RWPE2 (cell line): ENCODE measurements around the gene SLC15A4.

Source experiments
- ATAC-seq: fragments of 200-7000 bp; cut with Tn5 transposase; 3 replicates; pipeline ENCODE4 v1.9.1; 2021; ENCODE audit warnings: low read depth
- DNase-seq: peaks from one replicate; pipeline ENCODE4 v3.0.0-alpha.2; 2020; ENCODE audit warnings: low spot score
- H3K27ac ChIP-seq: fragments of 450-650 bp; 2 replicates; pipeline ENCODE4 v1.5.1; 2017; ENCODE audit warnings: mild to moderate bottlenecking; ENCODE audit not compliant: poor library complexity, severe bottlenecking
- H3K27me3 ChIP-seq: fragments of 250-450 bp; sonication (Bioruptor Pico); 2 replicates; pipeline ENCODE4 v1.5.1; 2021; ENCODE audit warnings: mild to moderate bottlenecking, moderate library complexity; ENCODE audit not compliant: insufficient read depth, poor library complexity, severe bottlenecking
- H3K36me3 ChIP-seq: fragments of 250-450 bp; sonication (Bioruptor Pico); 2 replicates; pipeline ENCODE4 v1.5.1; 2020; ENCODE audit warnings: low read depth, mild to moderate bottlenecking, moderate library complexity
- H3K4me1 ChIP-seq: fragments of 250-450 bp; sonication (Bioruptor Pico); 2 replicates; pipeline ENCODE4 v1.5.1; 2021; ENCODE audit warnings: mild to moderate bottlenecking, moderate library complexity; ENCODE audit not compliant: insufficient read depth, poor library complexity, severe bottlenecking
- H3K4me3 ChIP-seq: fragments of 250-450 bp; sonication (Bioruptor Pico); 2 replicates; pipeline ENCODE4 v1.5.1; 2021; ENCODE audit warnings: mild to moderate bottlenecking, moderate library complexity; ENCODE audit not compliant: severe bottlenecking
- H3K9me3 ChIP-seq: fragments of 250-450 bp; sonication (Bioruptor Pico); 2 replicates; pipeline ENCODE4 v1.5.1; 2021; ENCODE audit warnings: mild to moderate bottlenecking, moderate library complexity; ENCODE audit not compliant: severe bottlenecking
- TF ChIP-seq, protein P1 (sequence below): fragments of 450-650 bp; IDR thresholded peaks from one replicate; pipeline ENCODE4 v1.5.1; 2017; ENCODE audit warnings: mild to moderate bottlenecking, moderate library complexity; ENCODE audit not compliant: poor library complexity, severe bottlenecking

Gene SLC15A4

GRCh38 chr12:128864516-128865186 is 40.9 kb upstream of the SLC15A4 start:
- TF ChIP-seq, protein P1, sequence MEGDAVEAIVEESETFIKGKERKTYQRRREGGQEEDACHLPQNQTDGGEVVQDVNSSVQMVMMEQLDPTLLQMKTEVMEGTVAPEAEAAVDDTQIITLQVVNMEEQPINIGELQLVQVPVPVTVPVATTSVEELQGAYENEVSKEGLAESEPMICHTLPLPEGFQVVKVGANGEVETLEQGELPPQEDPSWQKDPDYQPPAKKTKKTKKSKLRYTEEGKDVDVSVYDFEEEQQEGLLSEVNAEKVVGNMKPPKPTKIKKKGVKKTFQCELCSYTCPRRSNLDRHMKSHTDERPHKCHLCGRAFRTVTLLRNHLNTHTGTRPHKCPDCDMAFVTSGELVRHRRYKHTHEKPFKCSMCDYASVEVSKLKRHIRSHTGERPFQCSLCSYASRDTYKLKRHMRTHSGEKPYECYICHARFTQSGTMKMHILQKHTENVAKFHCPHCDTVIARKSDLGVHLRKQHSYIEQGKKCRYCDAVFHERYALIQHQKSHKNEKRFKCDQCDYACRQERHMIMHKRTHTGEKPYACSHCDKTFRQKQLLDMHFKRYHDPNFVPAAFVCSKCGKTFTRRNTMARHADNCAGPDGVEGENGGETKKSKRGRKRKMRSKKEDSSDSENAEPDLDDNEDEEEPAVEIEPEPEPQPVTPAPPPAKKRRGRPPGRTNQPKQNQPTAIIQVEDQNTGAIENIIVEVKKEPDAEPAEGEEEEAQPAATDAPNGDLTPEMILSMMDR: no peak
- Histone ChIP-seq H3K27ac (no peak overlapping the region), H3K9me3 (no peaks in the 10 kb centered on the region), H3K36me3 (no peaks in the 10 kb centered on the region), H3K4me3 (no peak overlapping the region), H3K27me3 (no peaks in the 10 kb centered on the region), H3K4me1 (no peaks in the 10 kb centered on the region)
- no peak for DNase-seq
- ATAC-seq: no peak

GRCh38 chr12:128863957-128864356 is 40.2 kb upstream of the SLC15A4 start:
- Histone ChIP-seq H3K27me3 (no peaks in the 10 kb centered on the region), H3K9me3 (peaks cover under 1% of the 10 kb centered on the region), H3K4me3 (no peak overlapping the region), H3K27ac (no peak overlapping the region), H3K4me1 (no peaks in the 10 kb centered on the region), H3K36me3 (no peaks in the 10 kb centered on the region)
- TF ChIP-seq, protein P1: no peak
- DNase-seq (no peak), ATAC-seq (no peak; the same call in 2 of the 3 replicates)

DNA sequence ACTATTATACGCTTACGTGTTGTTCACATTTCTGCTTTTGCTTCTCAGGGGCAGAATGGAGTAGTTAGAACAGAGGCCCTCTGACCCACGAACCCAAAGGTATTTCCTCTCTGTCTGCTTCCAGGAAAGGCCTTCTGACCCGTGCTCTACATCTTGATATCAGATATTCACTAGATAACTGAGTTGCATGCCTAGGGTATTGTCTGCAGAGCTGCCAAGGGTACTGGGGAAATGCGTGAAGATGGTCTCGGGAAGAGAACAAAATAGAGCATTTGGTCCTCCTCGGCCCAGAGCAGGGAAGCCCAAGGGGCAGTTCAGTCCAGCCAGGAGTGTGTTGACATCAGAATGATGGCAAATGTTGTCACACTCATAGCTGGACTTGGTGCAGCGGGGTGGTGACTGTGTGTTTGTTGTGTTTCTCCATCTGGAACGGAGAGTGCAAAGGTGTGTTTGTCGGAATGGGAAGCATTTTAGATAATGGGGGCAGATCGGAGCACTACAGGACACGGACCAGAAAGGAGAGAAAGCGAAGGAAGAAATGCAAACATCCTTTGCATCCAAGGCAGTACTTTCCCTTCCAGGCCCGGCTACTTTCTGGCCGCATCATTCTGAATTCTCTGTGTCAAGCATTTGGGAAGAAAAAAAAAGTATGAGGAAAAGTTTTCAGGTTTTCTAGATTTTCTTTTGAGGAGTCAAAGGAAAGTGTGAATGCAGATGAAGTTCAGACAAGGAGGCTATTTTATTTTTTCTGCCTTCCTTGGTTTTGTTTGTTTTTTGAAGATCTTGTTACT is 37.7 kb upstream of the SLC15A4 start:
- peaks cover 2% of the 10 kb centered on the region for H3K9me3 ChIP-seq
- no peaks in the 10 kb centered on the region for H3K4me1 ChIP-seq
- no peak overlapping the region for H3K27ac ChIP-seq
- DNase-seq: no peak
- H3K36me3 ChIP-seq: no peaks in the 10 kb centered on the region
- no peak overlapping the region for H3K4me3 ChIP-seq
- H3K27me3 ChIP-seq: no peaks in the 10 kb centered on the region
- no peak for ATAC-seq
- TF ChIP-seq, protein P1: no peak

DNA sequence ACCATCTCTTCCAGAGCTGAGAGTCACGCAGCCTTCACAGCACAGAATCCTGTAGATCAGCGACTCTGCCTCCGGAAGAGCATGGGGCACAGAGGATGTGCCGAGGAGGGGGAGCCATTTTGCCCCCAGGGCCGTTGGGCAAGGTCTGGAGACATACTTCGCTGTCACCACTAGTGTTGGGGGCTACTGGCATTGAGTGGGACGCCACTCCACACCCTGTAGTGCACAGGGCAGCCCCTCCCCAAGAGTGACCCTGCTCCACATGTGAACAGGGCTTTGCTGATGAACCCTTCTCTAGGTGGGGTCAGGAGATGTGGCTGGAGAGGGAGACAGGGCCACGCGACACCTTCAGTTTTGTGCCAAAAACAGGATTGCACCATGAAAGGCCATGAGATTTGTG is 35.6 kb upstream of the SLC15A4 start:
- TF ChIP-seq, protein P1: no peak
- Histone ChIP-seq H3K4me3 (no peak overlapping the region), H3K27ac (no peak overlapping the region), H3K27me3 (peaks cover 4% of the 10 kb centered on the region), H3K4me1 (no peaks in the 10 kb centered on the region), H3K36me3 (no peaks in the 10 kb centered on the region), H3K9me3 (peaks cover 2% of the 10 kb centered on the region)
- no peak for DNase-seq
- no peak for ATAC-seq
